Heart left ventricle (tissue), 16 donors: Measurements from ENCODE around the gene LGI2. TPM values are rescaled to one million over a fixed set of nuclear protein-coding genes. Genes with fewer than 3 reads are reported as not detected.

ENCODE experiments used
- ATAC-seq, 4 donors: fragments of 200-7000 bp; cut with Tn5 transposase; one replicate each; pipeline ENCODE4 v1.9.1; 2020 to 2022; ENCODE audit warnings: moderate library complexity in 4 of 4, mild to moderate bottlenecking in 3 of 4, moderate number of reproducible peaks in 1 of 4
- DNase-seq, 5 donors: peaks; one replicate each; pipeline ENCODE4 v3.0.0-alpha.2; 2020
- H3K27ac ChIP-seq, 12 donors: fragments of 200-600 bp; sonication (generic) in 4 of 12; one replicate each; pipeline versions ENCODE4 v1.5.0 to v1.8.0; 2016 to 2022; ENCODE audit warnings: mild to moderate bottlenecking in 2 of 12
- H3K27me3 ChIP-seq, 9 donors: fragments of 200-600 bp; sonication (generic) in 2 of 9; one replicate each; pipeline versions ENCODE4 v1.5.1 to v1.8.0; 2016 to 2022; ENCODE audit warnings: mild to moderate bottlenecking in 3 of 9
- H3K36me3 ChIP-seq, 9 donors: fragments of 200-600 bp; sonication (generic) in 2 of 9; one replicate each; pipeline versions ENCODE4 v1.5.0 to v1.8.0; 2018 to 2022; ENCODE audit warnings: mild to moderate bottlenecking in 2 of 9
- H3K4me1 ChIP-seq, 12 donors: fragments of 200-600 bp; sonication (generic) in 4 of 12; one replicate each; pipeline versions ENCODE4 v1.5.0 to v1.8.0; 2016 to 2022; ENCODE audit warnings: mild to moderate bottlenecking in 3 of 12
- H3K4me3 ChIP-seq, 12 donors: fragments of 200-600 bp; sonication (generic) in 4 of 12; one replicate each; pipeline versions ENCODE4 v1.5.0 to v1.8.0; 2017 to 2022; ENCODE audit warnings: mild to moderate bottlenecking in 9 of 12, moderate library complexity in 4 of 12
- H3K9me3 ChIP-seq, 12 donors: fragments of 200-600 bp; sonication (generic) in 4 of 12; one replicate each; pipeline versions ENCODE4 v1.5.0 to v1.8.0; 2016 to 2022; ENCODE audit warnings: mild to moderate bottlenecking in 1 of 12
- CTCF ChIP-seq, 12 donors: fragments of 200-600 bp; sonication (generic) in 4 of 12; IDR thresholded peaks; one replicate each; pipeline versions ENCODE4 v1.5.0 to v1.8.0; 2018 to 2022; ENCODE audit warnings: antibody characterized with exemption in 12 of 12, mild to moderate bottlenecking in 5 of 12
- POLR2A ChIP-seq, 2 donors: fragments of 450-650 bp; IDR thresholded peaks; one replicate each; pipeline ENCODE4 v1.6.1; 2017; ENCODE audit warnings: antibody characterized with exemption in 2 of 2, mild to moderate bottlenecking in 2 of 2, moderate library complexity in 2 of 2
- WGBS, 4 donors: extraction: QIAGEN DNeasy Blood & Tissue Kit in 2 of 4; methylation state at CpG; one replicate each; pipeline versions ENCODE4 v1.1.5 to v1.1.7; 2013 to 2018; 5-methylcytosine and 5-hydroxymethylcytosine counted together
- intact Hi-C, 10 donors: fragments of 100-400 bp; cut with DNase I; formaldehyde crosslinking; loops; one replicate each; pipeline versions ENCODE4 v1.11.1 to v1.14.2; 2022
- polyA plus RNA-seq, 2 donors: library from polyadenylated mRNA; stranded (reverse); fragments of 200-250 nt; gene quantifications; one replicate each; pipeline ENCODE4 v1.2.3, GENCODE V29; 2013
- total RNA-seq, 9 donors: library from RNA; depleted of rRNA in 2 of 9; stranded (reverse); fragments of >200 nt in 2 of 9; fragmentation: NEBNext Ultra II Directional in 3 of 9; extraction: Animal tissue kit (Norgen Biotek cat#: 25700) in 3 of 9; gene quantifications; one replicate each; pipeline versions ENCODE4 v1.1.0 to v1.2.4, GENCODE V29; 2016 to 2023
- donor health status: ischemic (EF 13 %, LVEDD 7.1; RV severe dilation, severe dysfunction).
- donor health status: healthy with polysubstance abuse.
- donor health status: DM: no; HTN: yes; CAD: no.
- donor health status: DM: no; HTN: no; CAD: no.
- donor health status: ischemic (EF 25% LVEDD 6.9; RV normal size, moderate dysfunction).
- donor health status: ischemic (EF 25% LVEDD 5.7; RV mildly dilated, moderate dysfunction).
- donor health status: healthy.
- donor health status: DM: yes; HTN: yes; CAD: no.
- donor health status: ischemic (EF 35%, LVEDD 5.7; RV mildly dilated, moderate dysfunction).
- donor health status: nonischemic (EF 11% LVEDD 7.7; RV severe dilation, severe dysfunction).
- donor health status: DM: yes; HTN: yes; CAD: no.
- donor health status: PGD.
- donor health status: ischemic (EF 29% LVEDD 5.4; RV normal size, mild dysfunction).
- donor health status: nonischemic (EF 23%, LVEDD 6.1; RV moderate dilation, normal function).

The LGI2 gene
- total and polyA plus RNA-seq, 11 donors: 0.50 to 10.6 (median 2.4) TPM

GRCh38 chr4:24952667-24953066, 78.1 kb downstream of the LGI2 start:
- Histone ChIP-seq H3K9me3 (peaks cover 0 to 12% (median 7%) of the 10 kb centered on the region in 12 donors), H3K27me3 (no peaks in the 10 kb centered on the region), H3K27ac (no peak overlapping the region), H3K4me3 (no peak overlapping the region), H3K4me1 (peaks cover 0 to 12% (median 0%) of the 10 kb centered on the region in 12 donors), H3K36me3 (no peaks in the 10 kb centered on the region)
- WGBS, 4 donors: 80 to 94% (median 93%) methylated on average over 4 of the region's 4 CpGs
- DNase-seq (no peak), ATAC-seq (no peak)
- intact Hi-C loops: no loop called here
- TF ChIP-seq POLR2A (IDR thresholded peaks at IDR 0.05): no peak
- no peak for TF ChIP-seq CTCF (IDR thresholded peaks at IDR 0.05)

- H3K27me3 ChIP-seq: no peaks in the 10 kb centered on the region
- H3K4me1 ChIP-seq: peaks cover 0 to 12% (median 0%) of the 10 kb centered on the region in 12 donors
- peak overlapping the region in 3 of 12 donors; percentile 13 to 49 (median 31) for H3K27ac ChIP-seq
- H3K36me3 ChIP-seq: no peaks in the 10 kb centered on the region
- DNase-seq (peak in 1 of 5 donors; percentile 37), ATAC-seq (peak; percentile 51 to 93 (median 82))
- TF ChIP-seq POLR2A (IDR thresholded peaks at IDR 0.05) (no peak), CTCF (IDR thresholded peaks at IDR 0.05) (no peak)
- intact Hi-C loops: no loop called here
- no peak overlapping the region for H3K4me3 ChIP-seq
- peaks cover 0 to 19% (median 7%) of the 10 kb centered on the region in 12 donors for H3K9me3 ChIP-seq
These were observed 80.8 kb downstream of the LGI2 start for GRCh38 chr4:24949970-24950369.

Other genes with a start within 250 kb of the LGI2 start
- 100 to 1,000 TPM in 1 of 9 donors, 10 to 100 TPM in 8; 17.0 to 110 (median 43.0) TPM for gene SOD3, start 235.4 kb downstream of the LGI2 start, total RNA-seq
- 10 to 100 TPM; 11.7 to 15.0 TPM for gene SOD3, start 235.4 kb downstream of the LGI2 start, polyA plus RNA-seq
- gene CCDC149, start 117.9 kb downstream of the LGI2 start, total RNA-seq: 10 to 100 TPM in 5 of 9 donors, 1 to 10 TPM in 4; 5.8 to 14.7 (median 10.3) TPM
- 1 to 10 TPM; 6.9 to 9.9 TPM for gene CCDC149, start 117.9 kb downstream of the LGI2 start, polyA plus RNA-seq
- 1 to 10 TPM; 3.2 to 7.6 (median 6.2) TPM for gene SEPSECS, start 129.5 kb upstream of the LGI2 start, total RNA-seq
- 1 to 10 TPM; 2.0 to 2.6 TPM for gene SEPSECS, start 129.5 kb upstream of the LGI2 start, polyA plus RNA-seq
- gene PI4K2B, start 203.1 kb upstream of the LGI2 start, total RNA-seq: 1 to 10 TPM; 1.3 to 6.8 (median 2.6) TPM
- gene PI4K2B, start 203.1 kb upstream of the LGI2 start, polyA plus RNA-seq: 1 to 10 TPM; 1.4 to 4.3 TPM